ENCODE measurements around the gene CST7.

Gene CST7

GRCh38 chr20:24994470-24995368 lies 45.6 kb downstream of the CST7 start:
- in situ Hi-C loops (cut with HindIII; ENCODE audit: low sequenced_read_pairs), result loop anchor here (25.0 kb wide), 1 partner anchor 168 kb away; no protein-coding TSS in a partner anchor
- peak; percentile 94 for TF ChIP-seq CTCF (IDR thresholded peaks at IDR 0.05; ENCODE audit: low read depth, low read length, missing control alignments)
- peak overlapping the region; percentile 9 for H3K4me3 ChIP-seq (ENCODE audit: low read depth, low read length)
- DNase-seq (ENCODE audit: low read depth), result peak; percentile 52

- TF ChIP-seq CTCF (IDR thresholded peaks at IDR 0.05; ENCODE audit: low read depth, low read length, missing control alignments), result no peak
- in situ Hi-C loops (cut with HindIII; ENCODE audit: low sequenced_read_pairs), result loop anchor here (25.0 kb wide), 1 partner anchor 166 kb away; no protein-coding TSS in a partner anchor
- H3K4me3 ChIP-seq (ENCODE audit: low read depth, low read length), result no peak overlapping the region
- no peak for DNase-seq (ENCODE audit: low read depth)
Measured at GRCh38 chr20:24995741-24996448, 46.8 kb downstream of the CST7 start.

GRCh38 chr20:24996449-24997377 lies 47.6 kb downstream of the CST7 start:
- DNase-seq (ENCODE audit: low read depth), result no peak

GRCh38 chr20:24998121-24998520 lies 49.1 kb downstream of the CST7 start:
- TF ChIP-seq CTCF (IDR thresholded peaks at IDR 0.05; ENCODE audit: low read depth, low read length, missing control alignments), result no peak
- in situ Hi-C loops (cut with HindIII; ENCODE audit: low sequenced_read_pairs), result loop anchor here (25.0 kb wide), 1 partner anchor 164 kb away; no protein-coding TSS in a partner anchor
- no peak for DNase-seq (ENCODE audit: low read depth)
- H3K4me3 ChIP-seq (ENCODE audit: low read depth, low read length), result no peak overlapping the region

More at GRCh38 chr20:24996449-24997377, 47.6 kb downstream of the CST7 start:
- no peak for TF ChIP-seq CTCF (IDR thresholded peaks at IDR 0.05; ENCODE audit: low read depth, low read length, missing control alignments)
- H3K4me3 ChIP-seq (ENCODE audit: low read depth, low read length), result no peak overlapping the region
- in situ Hi-C loops (cut with HindIII; ENCODE audit: low sequenced_read_pairs), result loop anchor here (25.0 kb wide), 1 partner anchor 166 kb away; no protein-coding TSS in a partner anchor

GRCh38 chr20:24998631-24999445 lies 49.8 kb downstream of the CST7 start:
- in situ Hi-C loops (cut with HindIII; ENCODE audit: low sequenced_read_pairs), result loop anchor here (25.0 kb wide), 1 partner anchor 163 kb away; no protein-coding TSS in a partner anchor
- no peak overlapping the region for H3K4me3 ChIP-seq (ENCODE audit: low read depth, low read length)
- DNase-seq (ENCODE audit: low read depth), result no peak
- no peak for TF ChIP-seq CTCF (IDR thresholded peaks at IDR 0.05; ENCODE audit: low read depth, low read length, missing control alignments)

Measured in astrocyte of the cerebellum (primary cell).